Measurements from ENCODE around the gene PRR23E.

PRR23E gene, protein sequence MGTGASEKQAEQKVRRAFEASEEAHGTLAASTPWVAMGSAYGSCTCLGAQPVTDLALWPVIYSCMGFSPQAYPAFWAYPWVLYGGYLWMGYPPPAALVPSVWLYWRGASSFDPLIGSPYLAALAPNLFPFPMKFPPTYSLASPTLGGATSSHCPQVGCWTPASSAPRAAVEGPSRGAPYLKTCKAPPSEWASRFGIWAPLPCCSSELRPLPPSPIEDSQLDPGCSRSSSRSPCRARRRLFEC
- total RNA-seq: 0 reads per million in 2 donors

- DNase-seq: no peak
These were observed at the start of gene PRR23E for GRCh38 chr3:127192576-127193232. Gene PRR23E (plus strand): TSS chr3:127193131. CDS start chr3:127196686, 3,555 bp downstream.

GRCh38 chr3:127143172-127143571 lies 49.8 kb upstream of the PRR23E start:
- no peak for DNase-seq

DNA sequence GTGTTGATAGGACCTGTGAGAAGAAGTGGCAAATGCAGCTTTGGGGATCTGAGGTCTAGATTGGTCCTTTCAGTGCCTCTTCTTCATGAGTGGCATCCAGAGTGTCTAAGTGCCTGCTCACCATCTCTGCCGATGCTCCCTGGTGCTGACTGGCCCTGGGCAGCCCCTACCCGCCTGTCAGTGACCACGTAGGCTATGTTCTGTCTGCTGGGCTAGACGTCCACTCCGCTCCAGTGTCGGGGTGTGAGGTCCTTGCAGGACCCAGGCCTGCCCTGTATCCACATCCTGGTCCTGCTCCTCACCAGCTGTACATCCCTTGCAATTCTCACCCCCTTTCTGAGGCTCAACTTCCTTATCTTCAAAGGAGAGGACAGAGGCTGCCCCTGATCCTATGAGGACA lies 48.3 kb upstream of the PRR23E start:
- no peak for DNase-seq

- no peak for DNase-seq
These were observed 47.7 kb upstream of the PRR23E start for GRCh38 chr3:127145266-127145665.

- DNase-seq: no peak
These were observed 45.5 kb upstream of the PRR23E start for GRCh38 chr3:127147291-127147885.

DNA sequence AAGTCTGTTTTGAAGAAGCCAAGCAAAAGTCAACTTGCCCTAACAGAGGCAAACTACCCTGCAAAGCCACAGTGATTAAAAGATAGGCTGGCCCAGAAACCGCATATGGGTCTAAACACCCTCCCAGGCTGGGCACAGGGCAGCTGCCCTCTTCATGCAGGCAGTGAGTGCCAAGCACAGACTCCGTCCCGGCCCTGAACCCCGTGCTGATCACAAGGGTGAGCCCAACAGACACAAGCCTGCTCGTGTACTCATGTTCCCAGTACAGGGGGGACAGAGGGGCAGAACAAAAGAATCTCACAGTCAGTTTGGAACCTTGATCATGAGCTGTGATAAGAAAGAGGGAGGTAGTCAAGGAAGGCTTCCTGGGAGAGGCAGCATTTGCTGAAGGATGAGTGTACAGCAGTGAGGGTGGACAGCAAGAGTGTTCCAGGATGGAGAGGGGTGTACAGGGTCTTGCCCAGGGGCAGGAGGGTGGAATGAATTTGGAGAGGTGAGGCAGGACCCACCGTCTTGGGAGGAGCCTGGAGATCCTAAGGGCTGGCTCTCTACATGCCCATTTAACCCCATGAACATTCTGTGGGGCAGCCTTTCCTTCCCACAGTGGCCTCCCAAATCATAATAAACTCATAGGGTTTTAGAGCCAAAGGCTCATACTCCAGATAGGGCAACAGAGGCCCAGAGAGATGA lies 43.2 kb upstream of the PRR23E start:
- DNase-seq: no peak

- no peak for DNase-seq
These were observed 42.2 kb upstream of the PRR23E start for GRCh38 chr3:127150513-127151250.

GRCh38 chr3:127151251-127151564 lies 41.7 kb upstream of the PRR23E start:
- no peak for DNase-seq

DNA sequence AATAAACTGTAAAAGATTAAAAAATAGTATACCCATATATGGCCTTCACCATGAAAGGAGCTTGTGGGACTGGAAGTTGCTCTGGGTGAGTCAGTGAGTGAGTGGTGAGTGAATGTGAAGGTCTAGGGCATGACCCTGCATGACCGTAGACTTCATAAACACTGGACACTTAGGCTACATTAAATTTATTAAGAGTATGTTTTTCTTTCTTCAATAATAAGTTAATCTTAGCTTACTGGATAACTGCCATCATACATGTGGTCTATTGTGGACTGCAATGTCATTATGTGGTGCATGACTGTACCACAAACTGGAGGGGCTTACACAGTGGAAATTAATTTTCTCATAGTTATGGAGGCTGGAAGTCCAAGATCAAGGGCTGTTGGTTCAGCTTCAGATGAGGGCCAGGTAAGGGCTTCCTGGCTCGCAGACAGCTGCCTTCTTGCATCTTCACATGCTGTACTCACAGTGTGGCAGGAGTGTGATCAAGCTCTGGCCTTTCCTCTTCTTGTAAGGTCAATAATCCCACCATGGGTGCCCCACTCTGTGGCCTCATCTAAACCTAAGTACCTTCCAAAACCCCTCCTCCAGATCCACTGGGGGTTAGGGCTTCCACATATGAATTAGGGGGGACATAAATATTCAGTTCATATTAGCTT lies 40.8 kb upstream of the PRR23E start:
- no peak for DNase-seq

GRCh38 chr3:127152684-127153505 lies 40.0 kb upstream of the PRR23E start:
- no peak for DNase-seq

GRCh38 chr3:127153506-127153815 lies 39.5 kb upstream of the PRR23E start:
- DNase-seq: no peak

DNA sequence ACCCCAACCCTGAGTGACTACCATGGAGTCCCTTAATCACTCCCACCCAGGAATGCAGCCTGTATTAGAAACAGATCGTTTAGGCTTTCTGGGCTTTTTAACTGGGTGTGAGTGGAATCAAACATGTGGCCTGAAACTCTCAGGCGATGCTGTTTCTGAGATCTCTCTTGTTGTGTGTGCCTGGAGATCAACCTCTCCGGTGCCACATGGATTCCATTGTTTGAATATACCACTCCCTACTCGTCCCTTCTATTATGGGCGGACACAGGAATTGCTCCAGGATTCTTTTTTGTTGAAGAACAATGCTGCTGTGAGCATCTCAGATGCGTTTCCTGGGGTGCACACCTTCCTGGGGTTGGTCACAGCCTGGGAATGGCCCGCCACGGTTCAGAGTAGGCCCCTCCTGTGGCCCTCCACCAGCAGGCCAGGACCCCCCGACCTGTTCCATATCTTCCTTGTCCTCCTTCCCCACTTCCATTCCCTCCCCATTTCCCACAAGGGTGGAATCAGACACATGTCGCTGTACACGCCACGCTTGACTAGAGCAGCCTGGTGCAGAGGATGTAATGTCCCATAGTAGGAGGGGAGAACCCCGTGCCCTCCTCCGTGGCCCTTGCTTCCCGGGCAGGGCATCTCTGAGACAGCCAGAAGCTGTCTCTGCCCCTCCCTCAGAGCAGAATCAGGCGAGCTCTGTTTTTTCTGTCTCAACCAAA lies 36.4 kb upstream of the PRR23E start:
- DNase-seq: no peak

- DNase-seq: no peak
These were observed 35.6 kb upstream of the PRR23E start for GRCh38 chr3:127157171-127157828.

- DNase-seq: no peak
These were observed 34.2 kb upstream of the PRR23E start for GRCh38 chr3:127158614-127159229.

DNA sequence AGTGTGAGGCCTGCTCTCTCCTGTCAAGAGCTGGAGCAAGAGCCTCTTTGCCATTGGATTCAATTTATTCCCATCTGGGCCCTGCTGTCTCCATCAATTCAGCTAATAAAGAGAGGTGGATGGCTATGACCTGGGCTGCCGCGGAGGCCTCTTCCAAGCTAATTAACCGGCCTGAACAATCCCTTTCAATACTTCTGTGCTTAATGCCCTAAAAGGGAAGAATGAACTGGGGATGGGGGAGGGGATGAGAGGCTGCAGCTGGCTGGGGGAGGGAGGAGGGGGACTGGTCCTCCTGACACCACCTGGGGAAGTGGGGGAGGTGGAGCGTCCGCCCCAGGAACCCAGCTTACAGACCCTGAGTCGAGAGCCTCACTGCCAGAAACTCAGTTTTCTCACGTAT lies 33.4 kb upstream of the PRR23E start:
- no peak for DNase-seq

- no peak for DNase-seq
These were observed 31.7 kb upstream of the PRR23E start for GRCh38 chr3:127161236-127161635.

DNA sequence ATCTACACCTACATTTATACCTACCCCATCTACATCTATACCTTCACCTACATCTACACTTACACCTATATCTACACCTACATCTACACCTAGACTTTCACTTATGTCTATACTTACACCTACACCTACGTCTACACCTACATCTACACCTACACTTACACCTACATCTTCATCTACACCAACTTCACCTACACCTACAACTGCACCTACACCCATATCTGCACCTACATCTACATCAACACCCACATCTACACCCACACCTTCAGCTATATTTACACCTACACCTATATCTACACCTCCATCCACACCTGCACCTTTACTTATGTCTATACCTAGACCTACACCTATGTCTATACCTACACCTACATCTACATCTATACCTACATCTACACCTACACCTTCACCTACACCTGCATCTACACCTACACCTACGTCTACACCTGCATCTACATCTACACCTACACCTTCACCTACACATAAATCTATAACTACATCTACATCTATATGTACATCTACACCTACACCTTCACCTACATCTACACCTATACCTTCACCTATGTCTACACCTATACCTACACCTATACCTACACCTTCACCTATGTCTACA lies 30.9 kb upstream of the PRR23E start:
- no peak for DNase-seq

- DNase-seq: no peak
These were observed 29.8 kb upstream of the PRR23E start for GRCh38 chr3:127162947-127163645.

DNA sequence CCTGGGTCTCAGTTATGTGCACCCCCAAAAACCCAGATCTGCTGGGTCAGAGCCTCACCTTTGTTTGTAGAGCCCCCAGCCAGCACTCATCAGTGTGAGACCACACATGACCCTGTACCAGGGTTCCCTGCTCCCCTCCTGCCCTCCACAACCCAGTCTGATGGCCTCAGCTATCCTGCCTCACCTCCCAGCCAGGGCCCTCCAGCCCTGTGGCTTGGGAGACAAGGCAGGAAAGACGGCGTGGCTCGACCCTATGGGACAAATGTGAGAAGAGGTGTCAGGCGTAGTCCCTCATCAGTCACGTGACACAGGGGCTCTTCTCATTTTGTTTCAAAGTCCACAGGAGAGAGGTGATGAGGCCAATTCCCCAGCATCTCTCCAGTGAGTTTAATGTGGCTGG lies 28.3 kb upstream of the PRR23E start:
- no peak for DNase-seq
